Muscle layer of duodenum (tissue), 2 donors: Measurements from ENCODE around the gene IER2.
A peak's percentile ranks its signal among the peaks of the same experiment; 100 is the strongest.
"Not testable (repeated sequence)": the region's sequence is repeated elsewhere in the genome, so short reads cannot be mapped to it uniquely, and the experiment has no call there.

Experiments used
- H3K27ac ChIP-seq: one replicate; pipeline ENCODE4 v1.7.0; 2013; ENCODE audit warnings: mild to moderate bottlenecking, low read length
- H3K27me3 ChIP-seq: one replicate; pipeline ENCODE4 v1.7.0; 2013; ENCODE audit warnings: low read depth, mild to moderate bottlenecking, control low read depth, low read length
- H3K36me3 ChIP-seq, 2 donors: one replicate each; pipeline ENCODE4 v1.7.0; 2013; ENCODE audit warnings: low read length in 2 of 2, control low read depth in 1 of 2, mild to moderate bottlenecking in 1 of 2; ENCODE audit not compliant: insufficient read depth in 2 of 2, control insufficient read depth in 1 of 2
- H3K4me1 ChIP-seq, 2 donors: one replicate each; pipeline ENCODE4 v1.7.0; 2013; ENCODE audit warnings: low read length in 2 of 2, mild to moderate bottlenecking in 2 of 2, control low read depth in 1 of 2, moderate library complexity in 1 of 2; ENCODE audit not compliant: insufficient read depth in 2 of 2, control insufficient read depth in 1 of 2
- H3K4me3 ChIP-seq, 2 donors: one replicate each; pipeline ENCODE4 v1.7.0; 2013; ENCODE audit warnings: low read length in 2 of 2, low read depth in 1 of 2, mild to moderate bottlenecking in 1 of 2
- H3K9me3 ChIP-seq, 2 donors: one replicate each; pipeline ENCODE4 v1.7.0; 2013; ENCODE audit warnings: low read length in 2 of 2, control low read depth in 1 of 2, mild to moderate bottlenecking in 1 of 2; ENCODE audit not compliant: control insufficient read depth in 1 of 2
- donor health status: healthy.

Gene IER2

DNA sequence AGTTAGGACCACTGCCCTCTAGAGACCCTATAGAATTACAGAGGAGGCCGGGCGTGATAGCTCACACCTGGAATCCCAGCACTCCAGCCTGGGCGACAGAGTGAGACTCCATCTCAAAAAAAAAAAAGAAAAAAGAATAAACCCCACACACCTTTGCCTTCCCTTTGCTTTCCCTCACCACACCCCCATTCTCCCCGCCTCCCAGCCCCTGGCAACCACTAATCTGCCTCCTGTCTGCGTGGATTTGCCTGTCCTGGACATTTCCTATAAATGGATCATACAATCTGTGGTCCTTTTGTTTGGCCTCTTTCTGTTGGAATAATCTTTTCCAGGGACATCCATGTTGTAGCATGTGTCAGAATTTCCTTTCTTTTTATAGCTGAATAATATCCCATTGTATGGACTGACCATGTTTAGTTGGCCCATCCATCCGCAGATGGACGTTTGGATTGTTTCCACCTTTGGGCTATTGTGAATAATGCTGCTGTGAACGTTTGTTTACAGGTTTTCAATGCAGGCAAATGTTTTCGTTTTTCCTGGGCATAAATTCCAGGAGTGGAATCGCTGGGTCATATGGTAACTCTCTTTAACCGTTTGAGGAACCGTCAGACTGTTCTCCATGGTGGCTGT, 16.9 kb upstream of the IER2 start:
- no peak overlapping the region for H3K4me3 ChIP-seq
- H3K9me3 ChIP-seq: no peaks in the 10 kb centered on the region
- no peaks in the 10 kb centered on the region for H3K4me1 ChIP-seq
- peaks cover 0 to 34% of the 10 kb centered on the region in 2 donors for H3K36me3 ChIP-seq
- H3K27ac ChIP-seq: no peak overlapping the region
- no peaks in the 10 kb centered on the region for H3K27me3 ChIP-seq

DNA sequence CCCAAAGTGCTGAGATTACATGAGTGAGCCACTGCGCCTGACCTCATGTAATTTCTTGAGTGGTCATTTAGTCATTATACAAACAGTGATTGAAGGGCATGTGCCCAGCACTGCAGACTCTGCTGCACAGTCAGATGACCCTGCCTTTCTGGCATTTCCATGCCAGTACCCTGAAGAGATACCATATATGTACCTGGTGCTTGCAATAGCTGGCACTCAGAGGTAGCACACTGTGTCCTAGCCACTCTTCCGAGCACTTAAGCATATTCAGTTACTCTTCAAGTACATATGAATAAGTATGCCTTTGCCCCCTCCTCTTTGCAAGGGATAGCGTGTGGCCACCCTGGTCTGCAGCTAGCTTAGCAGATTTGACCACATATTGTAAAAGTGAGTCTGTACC, 15.6 kb upstream of the IER2 start:
- Histone ChIP-seq H3K27me3 (no peaks in the 10 kb centered on the region), H3K4me3 (no peak overlapping the region), H3K36me3 (peaks cover 0 to 39% of the 10 kb centered on the region in 2 donors), H3K27ac (no peak overlapping the region), H3K4me1 (no peaks in the 10 kb centered on the region), H3K9me3 (no peaks in the 10 kb centered on the region)

DNA sequence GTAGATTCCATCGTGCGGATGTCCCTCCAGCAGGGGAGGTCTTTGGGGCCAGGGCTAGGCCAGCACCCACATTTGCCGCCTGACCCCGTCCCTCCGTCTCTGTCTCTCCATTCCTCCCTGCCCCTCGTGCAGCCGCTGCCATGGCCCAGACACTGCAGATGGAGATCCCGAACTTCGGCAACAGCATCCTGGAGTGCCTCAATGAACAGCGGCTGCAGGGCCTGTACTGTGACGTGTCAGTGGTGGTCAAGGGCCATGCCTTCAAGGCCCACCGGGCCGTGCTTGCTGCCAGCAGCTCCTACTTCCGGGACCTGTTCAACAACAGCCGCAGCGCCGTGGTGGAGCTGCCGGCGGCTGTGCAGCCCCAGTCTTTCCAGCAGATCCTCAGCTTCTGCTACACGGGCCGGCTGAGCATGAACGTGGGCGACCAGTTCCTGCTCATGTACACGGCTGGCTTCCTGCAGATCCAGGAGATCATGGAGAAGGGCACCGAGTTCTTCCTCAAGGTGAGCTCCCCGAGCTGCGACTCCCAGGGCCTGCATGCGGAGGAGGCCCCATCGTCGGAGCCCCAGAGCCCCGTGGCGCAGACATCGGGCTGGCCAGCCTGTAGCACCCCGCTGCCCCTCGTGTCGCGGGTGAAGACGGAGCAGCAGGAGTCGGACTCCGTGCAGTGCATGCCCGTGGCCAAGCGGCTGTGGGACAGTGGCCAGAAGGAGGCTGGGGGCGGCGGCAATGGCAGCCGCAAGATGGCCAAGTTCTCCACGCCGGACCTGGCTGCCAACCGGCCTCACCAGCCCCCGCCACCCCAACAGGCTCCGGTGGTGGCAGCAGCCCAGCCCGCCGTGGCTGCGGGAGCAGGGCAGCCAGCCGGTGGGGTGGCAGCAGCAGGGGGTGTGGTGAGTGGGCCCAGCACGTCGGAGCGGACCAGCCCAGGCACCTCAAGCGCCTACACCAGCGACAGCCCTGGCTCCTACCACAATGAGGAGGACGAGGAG, 14.8 kb upstream of the IER2 start:
- no peaks in the 10 kb centered on the region for H3K9me3 ChIP-seq
- no peaks in the 10 kb centered on the region for H3K4me1 ChIP-seq
- no peak overlapping the region for H3K27ac ChIP-seq
- H3K36me3 ChIP-seq: peaks cover 0 to 39% of the 10 kb centered on the region in 2 donors
- H3K4me3 ChIP-seq: no peak overlapping the region
- H3K27me3 ChIP-seq: no peaks in the 10 kb centered on the region

DNA sequence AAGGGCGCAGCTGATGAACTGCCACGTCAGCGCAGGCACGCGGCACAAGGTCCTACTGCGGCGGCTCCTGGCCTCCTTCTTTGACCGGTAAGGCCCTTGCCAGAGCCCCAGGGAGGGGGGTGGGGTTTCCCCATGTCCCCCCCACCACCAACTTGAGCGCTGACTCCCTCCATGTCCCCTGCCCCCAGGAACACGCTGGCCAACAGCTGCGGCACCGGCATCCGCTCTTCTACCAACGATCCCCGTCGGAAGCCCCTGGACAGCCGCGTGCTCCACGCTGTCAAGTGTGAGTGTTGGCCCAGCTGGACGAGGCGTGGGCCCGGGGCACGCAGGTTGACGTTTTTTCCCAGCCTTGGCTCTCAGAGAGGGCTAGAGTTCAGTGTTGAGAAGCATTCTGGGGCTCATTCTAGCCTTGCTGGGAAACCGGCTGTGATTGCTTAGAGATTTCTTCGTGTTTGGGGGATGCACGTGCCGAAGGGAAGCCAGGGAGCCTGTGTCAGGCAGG, 12.9 kb upstream of the IER2 start:
- no peak overlapping the region for H3K27ac ChIP-seq
- H3K4me1 ChIP-seq: no peaks in the 10 kb centered on the region
- peaks cover 0 to 39% of the 10 kb centered on the region in 2 donors for H3K36me3 ChIP-seq
- no peaks in the 10 kb centered on the region for H3K27me3 ChIP-seq
- H3K4me3 ChIP-seq: no peak overlapping the region
- no peaks in the 10 kb centered on the region for H3K9me3 ChIP-seq

DNA sequence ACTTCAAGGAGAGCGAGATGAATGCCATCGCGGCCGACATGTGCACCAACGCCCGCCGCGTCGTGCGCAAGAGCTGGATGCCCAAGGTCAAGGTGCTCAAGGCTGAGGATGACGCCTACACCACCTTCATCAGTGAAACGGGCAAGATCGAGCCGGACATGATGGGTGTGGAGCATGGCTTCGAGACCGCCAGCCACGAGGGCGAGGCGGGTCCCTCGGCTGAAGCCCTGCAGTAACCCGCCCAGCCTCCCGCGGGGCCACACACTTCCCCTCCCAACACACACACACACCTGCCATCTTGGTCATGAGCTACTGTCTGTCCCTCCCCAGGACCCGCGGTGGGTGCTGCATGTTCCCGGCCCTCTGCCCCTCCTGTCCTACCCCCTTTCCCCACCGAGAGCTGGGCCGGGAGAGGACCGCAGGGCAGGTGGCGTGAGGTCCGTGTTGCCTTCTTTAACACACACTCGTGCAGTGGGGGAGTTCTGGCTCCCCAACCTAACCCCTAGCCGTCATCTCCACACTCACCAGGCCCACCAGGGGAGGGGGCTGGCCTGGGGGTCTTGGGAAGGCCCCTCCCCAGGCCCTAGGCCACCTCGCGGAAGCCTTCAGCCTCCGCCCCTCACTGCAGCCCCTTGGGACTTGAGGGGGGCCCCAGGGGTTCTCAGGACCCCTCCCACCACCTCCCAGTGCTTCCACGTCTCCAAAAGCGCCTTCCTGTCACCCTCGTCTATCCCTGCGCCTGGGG, 11.9 kb upstream of the IER2 start:
- Histone ChIP-seq H3K9me3 (no peaks in the 10 kb centered on the region), H3K36me3 (peaks cover 0 to 39% of the 10 kb centered on the region in 2 donors), H3K4me3 (no peak overlapping the region), H3K4me1 (no peaks in the 10 kb centered on the region), H3K27me3 (no peaks in the 10 kb centered on the region), H3K27ac (no peak overlapping the region)

DNA sequence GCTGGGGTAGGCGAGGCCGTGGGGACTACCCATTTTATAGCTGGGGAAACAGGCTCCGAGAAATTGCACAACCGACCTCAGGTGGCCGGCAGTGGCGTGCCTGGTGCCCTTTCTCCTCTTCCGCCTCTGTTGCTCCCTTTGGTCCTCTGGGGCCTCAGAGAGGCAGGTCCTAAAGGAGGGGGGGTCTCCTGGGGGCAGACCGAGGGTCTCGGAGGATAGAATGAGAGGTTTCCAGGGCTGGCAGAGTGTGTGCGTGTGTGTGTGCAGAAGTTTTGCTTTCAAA, 11.4 kb upstream of the IER2 start:
- Histone ChIP-seq H3K36me3 (peaks cover 0 to 41% of the 10 kb centered on the region in 2 donors), H3K4me1 (no peaks in the 10 kb centered on the region), H3K4me3 (no peak overlapping the region), H3K27me3 (no peaks in the 10 kb centered on the region), H3K27ac (no peak overlapping the region), H3K9me3 (no peaks in the 10 kb centered on the region)

DNA sequence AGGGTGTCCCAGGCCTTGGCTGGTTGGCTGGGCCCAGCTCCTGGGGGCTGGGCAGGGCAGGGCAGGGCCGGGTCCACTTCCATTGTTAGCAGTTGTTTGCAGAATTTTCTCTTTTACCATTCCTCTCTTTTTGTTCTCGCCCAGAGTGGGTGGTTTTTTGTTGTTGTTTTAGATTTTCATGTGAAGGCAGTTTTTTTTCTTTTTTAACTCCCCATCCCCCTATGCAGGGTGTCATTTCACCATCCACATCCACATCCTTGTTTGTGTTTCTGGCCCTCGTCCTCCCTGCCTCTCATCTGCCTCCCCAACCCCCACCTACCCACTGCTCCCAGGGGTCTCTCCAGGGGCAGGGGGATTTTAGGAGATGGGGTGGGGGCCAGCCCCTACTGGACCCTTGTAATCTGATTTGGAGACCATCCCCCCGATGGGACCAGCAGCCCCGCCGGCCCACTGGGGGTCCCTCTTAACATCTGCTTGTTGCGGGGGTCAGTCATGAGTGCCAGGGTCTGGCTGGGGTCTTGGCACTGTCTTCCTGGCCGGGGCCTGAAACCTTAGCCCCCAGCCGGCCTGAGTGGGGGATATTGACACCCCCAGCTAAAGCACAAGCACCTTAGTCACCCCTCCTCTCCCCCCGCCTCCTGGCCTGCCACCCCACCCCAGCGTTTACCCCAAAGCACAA, 10.4 kb upstream of the IER2 start:
- Histone ChIP-seq H3K4me1 (no peaks in the 10 kb centered on the region), H3K27me3 (no peaks in the 10 kb centered on the region), H3K9me3 (no peaks in the 10 kb centered on the region), H3K4me3 (no peak overlapping the region), H3K27ac (no peak overlapping the region), H3K36me3 (peaks cover 7 to 50% of the 10 kb centered on the region in 2 donors)

DNA sequence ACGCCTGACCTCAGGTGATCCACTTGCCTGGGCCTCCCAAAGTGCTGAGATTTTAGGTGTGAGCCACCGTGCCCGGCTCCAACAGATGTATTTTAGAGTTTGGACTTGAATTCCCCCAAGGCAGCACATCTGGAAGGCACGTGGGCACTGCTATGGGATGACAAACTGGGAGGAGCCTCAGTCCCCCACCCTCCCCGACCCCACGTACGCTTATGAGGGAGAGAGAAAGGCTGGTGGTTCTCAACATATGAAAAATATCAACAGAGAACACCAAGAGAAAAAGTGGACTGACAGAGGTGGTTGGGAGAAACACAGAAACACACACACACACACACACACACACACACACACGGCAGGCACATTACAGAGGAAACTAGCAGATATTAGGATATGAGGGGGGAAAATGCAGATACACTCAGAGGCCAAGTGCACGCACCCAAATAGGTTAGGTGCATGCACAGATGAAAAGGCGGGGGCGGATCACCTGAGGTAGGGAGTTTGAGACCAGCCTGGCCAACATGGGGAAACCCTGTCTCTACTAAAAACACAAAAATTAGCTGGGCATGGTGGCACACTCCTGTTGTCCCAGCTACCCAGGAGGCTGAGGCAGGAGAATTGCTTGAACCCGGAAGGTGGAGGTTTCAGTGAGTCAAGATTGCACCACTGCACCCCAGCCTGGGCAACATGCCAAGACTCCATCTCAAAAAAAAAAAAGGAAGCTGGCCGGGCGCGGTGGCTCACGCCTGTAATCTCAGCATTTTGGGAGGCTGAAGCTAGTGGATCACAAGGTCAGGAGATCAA, 3.2 kb upstream of the IER2 start:
- H3K4me3 ChIP-seq: no peak overlapping the region

DNA sequence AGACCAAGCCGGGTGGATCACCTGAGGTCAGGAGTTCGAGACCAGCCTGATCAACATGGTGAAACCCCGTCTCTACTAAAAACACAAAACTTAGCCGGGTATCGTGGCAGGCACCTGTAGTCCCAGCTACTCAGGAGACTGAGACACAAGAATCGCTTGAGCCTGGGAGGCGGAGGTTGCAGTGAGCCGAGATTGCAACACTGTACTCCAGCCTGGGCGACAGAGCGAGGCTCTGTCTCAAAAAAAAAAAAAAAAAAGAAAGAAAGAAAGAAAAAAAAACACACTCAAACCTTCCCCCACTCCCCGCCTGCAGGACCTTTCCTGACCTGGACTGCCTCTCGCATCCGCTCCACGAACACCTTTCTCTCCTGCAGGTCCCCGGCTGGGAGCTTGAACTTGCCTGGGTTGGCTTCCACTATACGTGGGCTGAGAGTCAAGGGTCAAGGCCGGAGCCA, 1.0 kb upstream of the IER2 start:
- Histone ChIP-seq H3K36me3 (peaks cover 5 to 21% of the 10 kb centered on the region in 2 donors), H3K4me3 (peak overlapping the region; percentile 82 to 97)
- not testable (repeated sequence) for H3K27ac ChIP-seq, H3K27me3 ChIP-seq, H3K9me3 ChIP-seq, H3K4me1 ChIP-seq

More for the DNA sequence above, 3.2 kb upstream of the IER2 start:
- no peaks in the 10 kb centered on the region for H3K9me3 ChIP-seq
- no peaks in the 10 kb centered on the region for H3K27me3 ChIP-seq
- no peak overlapping the region for H3K27ac ChIP-seq
- peaks cover 7 to 23% of the 10 kb centered on the region in 2 donors for H3K36me3 ChIP-seq
- H3K4me1 ChIP-seq: peaks cover 0 to 9% of the 10 kb centered on the region in 2 donors

DNA sequence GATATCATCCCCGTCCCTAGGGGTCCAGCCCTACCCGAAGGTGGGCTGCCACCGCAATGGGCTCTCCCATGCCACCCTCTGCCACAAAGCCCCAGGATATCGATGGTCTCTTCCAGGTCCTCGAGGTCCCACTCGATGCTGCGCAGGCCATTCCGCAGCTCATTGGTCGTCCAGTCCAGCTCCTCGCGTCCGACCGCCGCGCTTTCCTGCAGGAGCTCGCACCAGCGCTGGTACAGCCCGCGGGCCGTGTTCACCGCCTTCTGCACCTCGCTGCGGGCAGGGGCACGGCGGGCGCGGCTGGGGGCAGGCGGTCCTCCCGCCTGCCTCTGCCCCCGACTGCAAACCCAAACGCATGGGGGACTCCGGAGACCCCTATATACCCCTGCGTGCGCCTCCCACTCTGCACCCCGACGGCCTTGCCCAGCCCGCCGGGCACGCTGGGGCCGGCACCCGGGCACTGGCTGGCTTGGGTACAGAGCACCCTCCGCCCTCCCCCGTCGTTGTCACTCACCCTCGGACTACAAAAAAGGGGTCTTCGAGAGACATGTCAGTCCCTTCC, 504 bp upstream of the IER2 start:
- peaks cover 0 to 16% of the 10 kb centered on the region in 2 donors for H3K36me3 ChIP-seq
- no peaks in the 10 kb centered on the region for H3K27me3 ChIP-seq
- H3K27ac ChIP-seq: peak overlapping the region; percentile 100
- H3K4me3 ChIP-seq: peak overlapping the region; percentile 82 to 97
- H3K4me1 ChIP-seq: peaks cover 0 to 9% of the 10 kb centered on the region in 2 donors
- no peaks in the 10 kb centered on the region for H3K9me3 ChIP-seq
